GM21515 (cell line): Measurements from ENCODE around the gene MZF1.
A peak's percentile ranks its signal among the peaks of the same experiment; 100 is the strongest.

Source experiments
- ATAC-seq: cut with Tn5 transposase; IDR thresholded peaks from one replicate; pipeline ENCODE4 v1.9.1; 2021; ENCODE audit not compliant: unreplicated experiment

The MZF1 gene

DNA sequence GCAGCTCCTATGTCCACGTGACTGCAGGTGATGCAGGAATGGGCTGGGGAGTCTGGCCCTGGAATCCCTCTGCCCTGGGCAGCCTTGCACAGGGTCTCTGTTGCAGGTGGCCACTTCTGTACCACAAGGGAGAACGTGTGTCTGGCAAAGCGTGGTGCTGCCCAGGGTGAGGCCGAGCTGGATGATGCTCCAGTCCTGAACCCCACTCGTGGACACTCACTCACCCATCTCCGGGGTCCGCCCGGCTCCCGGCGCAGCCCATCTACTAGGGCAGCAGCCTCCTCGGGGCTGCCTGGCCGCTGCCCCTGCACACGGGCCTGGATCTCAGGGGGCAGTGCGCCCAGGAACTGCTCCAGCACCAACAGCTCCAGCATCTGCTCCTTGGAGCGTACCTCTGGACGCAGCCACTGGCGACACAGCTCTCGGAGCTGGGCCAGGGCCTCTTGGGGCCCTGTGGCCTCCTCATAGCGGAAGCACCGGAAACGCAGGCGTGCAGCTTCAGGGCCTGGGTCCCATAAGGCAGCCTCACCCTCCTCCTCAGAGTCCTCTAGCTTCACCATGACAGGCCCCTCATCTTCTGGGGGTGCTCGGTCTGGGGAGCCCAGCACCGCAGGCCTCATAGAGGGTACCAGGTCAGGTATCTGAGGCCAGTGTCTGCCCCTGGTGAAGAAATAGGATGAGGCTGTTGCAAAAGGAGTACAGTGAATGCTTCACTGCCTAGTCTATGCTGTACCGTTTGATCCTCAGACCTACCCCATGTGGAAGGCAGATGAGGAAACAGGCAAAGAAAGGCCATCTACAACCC lies 2.2 kb downstream of the MZF1 start:
- ATAC-seq, result no peak

DNA sequence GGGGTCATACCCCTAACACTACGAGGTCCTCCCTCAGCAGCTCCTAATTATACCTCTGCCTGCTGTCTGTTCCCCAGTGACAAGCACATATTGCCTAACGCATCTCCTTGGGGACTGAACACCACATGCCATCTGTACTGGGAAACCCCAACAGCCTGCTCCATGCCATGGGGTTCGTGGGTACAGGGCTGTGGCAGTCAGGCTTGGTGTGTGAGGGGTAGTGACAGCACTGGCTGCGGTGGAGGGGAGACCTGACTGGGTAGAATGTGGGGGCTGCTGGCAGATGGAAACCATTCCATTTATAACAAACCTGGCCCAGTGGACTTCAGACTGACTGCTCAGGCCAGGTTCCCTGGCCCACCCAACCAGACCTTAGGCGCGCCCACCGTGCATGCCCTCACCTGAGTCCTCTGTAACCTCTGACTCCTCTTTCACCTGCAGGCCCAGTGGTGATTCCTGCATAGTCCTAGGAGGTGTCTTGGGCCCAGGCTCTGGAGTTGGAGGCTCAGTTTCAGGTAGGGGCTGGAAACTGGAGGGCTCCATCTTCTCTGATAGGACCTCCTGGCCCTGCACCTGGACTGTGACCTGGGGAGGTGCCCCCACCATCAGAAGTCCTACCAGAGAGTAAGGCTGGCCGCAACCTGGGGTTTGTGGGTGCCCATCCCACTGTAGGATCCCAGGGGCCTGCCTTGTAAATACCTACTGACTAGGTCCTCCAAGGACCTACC lies 3.0 kb downstream of the MZF1 start:
- no peak for ATAC-seq

DNA sequence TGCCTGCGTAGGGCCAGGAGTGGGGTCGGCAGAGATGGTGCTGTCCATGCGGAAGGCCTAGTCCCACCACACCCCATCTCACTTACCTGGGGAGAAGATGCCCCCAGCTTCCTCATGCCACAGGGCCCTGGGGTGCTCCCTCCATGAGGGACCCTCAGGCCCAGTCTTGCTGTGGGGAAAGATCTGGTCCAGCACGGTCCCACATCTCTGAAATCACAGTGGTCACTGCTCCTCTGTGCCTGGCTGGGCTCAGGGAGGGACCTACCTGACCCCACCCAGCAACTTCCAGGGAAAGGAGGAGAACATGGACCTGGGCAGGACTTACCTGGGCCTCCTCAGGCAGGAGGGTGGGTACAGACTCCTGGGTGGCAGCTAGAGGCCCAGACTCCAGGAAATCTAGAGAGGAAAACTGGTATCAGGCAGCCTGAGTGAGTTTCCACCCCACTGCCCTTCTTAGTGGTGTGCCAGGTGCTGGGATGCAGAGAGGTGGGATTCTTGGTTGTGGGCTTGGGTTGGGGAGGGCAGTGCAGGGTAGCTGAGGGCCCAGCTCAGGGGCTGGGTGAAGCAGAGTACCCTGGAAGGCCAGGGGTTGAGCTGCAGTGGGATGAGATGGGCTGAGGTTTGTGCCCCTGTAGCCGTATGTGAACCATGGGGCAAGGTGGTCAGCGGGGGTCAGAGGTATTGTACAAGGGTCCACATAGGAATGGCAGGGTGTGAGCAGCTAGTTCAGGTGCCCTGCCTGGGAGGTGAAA lies 3.8 kb downstream of the MZF1 start:
- ATAC-seq, result no peak

DNA sequence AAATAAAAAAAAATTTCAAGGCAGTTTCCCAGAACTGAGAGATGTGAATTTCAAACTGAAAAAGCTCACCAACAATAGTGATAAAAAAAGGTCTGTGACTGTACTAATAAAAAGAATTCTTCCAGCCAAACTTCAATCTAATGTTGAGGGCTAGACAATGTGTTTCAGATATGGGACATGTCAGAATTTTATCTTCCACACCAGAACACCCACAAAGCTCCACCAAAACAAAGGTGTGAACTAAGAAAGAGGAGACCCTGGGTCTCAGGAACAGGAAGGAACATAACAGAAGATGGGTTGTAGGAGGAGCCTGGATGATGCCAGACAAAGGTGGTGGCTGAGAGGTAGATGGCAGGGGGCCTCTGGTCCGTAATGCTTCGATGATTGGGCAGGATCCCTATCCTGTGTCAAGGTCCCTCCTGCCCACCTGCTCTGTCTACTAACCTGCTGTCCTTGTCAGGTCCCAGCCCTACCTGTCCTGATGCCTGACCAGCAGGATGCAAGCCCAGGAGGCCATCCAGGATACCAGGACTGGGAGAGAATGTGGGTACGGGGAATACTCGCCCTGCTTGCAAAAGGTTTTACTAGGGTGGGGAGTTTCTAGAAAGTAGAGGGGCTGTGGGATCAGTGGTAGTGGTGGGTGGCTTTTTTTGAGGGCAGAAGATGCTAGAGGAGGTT lies 4.5 kb downstream of the MZF1 start:
- no peak for ATAC-seq

DNA sequence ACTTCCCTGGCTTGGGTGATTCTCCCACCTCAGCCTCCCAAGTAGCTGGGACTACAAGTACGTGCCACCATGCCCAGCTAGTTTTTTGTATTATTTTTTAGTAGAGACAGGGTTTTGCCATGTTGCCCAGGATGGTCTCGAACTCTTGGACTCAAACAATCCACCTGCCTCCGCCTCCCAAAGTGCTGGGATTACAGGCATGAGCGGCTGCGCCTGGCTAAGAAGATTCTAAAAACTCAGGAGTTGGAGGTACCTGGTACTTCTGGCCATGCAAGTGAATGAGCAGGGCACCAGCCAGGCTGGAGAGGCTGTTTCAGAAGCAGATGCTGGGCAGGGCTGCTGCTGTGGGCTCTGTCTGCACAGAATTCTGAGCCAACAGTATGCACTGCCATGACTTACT lies 6.1 kb downstream of the MZF1 start:
- no peak for ATAC-seq

DNA sequence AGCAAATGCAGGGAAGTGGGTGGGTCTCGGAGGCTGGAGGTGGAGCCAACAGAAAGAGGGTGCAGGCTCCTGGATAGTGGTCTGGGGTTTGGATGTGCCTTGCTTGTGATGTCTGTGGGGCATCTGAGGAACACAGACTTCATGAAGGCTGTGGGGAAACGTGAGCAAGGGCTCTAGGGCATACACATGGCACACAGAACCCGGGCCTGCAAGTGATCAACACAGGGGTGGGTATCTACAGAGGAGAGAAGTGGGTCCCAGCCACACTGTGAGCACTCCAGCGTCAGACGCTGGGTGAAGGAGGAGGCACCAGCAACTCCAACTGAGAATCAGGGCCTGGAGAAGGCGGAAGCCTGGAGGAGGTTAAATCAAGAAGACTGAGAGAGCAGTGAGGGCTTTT lies 9.3 kb downstream of the MZF1 start:
- no peak for ATAC-seq

DNA sequence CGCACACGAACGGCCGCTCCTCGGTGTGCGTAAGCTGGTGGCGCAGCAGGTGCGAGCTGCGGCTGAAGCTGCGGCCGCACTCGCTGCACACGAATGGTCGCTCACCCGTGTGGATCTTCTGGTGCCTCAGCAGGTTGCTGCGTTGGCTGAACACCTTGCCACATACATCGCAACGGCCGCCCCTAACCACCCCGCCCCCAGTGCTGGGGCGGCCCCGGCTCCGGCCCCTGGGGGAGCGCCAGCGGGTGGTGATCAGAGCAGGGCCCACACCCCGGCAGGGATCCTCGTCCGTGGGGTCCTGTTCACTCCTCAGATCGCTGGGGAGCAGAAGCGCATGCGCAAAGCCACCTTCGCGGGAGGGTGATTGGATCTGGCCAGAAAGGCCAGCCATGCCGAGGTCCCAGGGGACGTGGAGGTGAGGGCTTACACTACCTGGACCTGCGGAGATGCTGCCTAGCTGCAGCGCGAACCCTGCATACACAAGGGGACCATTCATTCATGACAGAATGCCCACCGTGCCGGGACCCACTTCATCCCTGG lies 10.0 kb downstream of the MZF1 start:
- no peak for ATAC-seq

DNA sequence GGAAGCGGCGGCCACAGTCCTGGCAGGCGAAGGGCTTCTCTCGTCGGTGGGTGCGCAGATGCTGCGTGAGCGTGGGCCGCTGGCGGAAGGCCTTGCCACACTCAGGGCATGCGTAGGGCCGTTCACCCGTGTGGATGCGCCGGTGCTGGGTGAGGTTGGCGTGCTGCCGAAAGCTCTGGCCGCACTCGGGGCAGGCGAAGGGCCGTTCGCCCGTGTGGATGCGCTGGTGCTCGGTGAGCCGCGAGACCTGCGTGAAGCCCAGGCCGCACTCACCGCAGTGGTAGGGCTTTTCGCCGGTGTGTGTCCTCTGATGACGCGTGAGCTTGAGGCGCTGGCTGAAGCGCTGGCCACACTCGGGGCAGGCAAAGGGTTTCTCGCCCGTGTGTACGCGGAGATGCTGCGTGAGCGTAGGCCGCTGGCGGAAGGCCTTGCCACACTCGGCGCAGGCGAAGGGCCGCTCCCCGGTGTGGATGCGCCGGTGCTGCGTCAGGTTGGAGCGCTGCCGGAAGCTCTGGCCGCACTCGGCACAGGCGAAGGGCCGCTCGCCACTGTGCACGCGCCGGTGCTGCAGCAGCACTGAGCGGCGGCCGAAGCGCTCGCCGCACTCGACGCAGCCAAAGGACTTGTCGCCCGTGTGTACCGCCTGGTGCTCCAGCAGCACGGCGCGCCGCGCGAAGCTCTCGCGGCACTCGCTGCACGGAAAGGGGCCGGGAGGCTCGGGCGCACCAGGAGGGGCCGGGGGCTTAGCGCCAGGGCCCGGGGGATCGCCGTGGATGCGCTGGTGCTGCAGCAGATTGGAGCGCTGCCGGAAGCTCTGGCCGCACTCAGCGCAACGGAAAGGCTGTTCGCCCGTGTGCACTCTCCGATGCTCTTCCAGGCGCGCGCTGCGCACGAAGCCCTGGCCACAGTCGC lies 10.8 kb downstream of the MZF1 start:
- no peak for ATAC-seq

DNA sequence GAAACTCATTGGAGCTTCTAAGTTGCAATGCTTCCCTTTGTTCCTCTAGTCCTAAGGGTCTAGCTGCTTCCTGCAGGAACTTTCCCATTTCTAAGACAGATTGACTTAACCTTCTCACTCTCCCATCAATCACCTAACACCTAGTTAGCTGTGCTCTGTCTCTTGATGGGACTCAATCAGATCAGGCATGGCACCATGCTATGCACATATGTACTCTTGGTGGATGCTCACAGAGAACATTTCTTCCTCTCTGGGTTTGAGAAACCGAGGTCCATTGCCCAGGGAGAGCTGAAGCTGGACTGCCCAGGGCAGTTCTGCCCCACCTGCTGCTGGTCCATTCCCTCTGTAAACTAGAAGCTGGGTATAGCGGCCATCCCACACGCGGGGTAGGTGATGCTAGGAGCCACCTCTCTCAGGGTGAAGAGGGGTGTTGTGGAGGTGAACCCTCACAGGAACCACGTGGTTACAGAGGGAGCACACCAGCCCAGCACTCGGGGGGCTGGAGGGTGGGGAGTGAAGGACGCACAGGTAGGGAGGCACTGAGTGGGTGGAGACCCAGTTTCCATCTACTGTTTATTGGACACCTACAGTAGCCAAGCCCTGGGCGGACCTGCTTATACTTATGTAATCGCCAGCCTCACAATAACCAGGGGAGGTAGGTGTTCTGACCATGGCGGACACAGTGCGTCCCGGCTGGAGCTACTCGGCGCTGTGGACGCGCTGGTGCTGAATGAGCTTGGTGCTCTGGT lies 11.6 kb downstream of the MZF1 start:
- no peak for ATAC-seq

DNA sequence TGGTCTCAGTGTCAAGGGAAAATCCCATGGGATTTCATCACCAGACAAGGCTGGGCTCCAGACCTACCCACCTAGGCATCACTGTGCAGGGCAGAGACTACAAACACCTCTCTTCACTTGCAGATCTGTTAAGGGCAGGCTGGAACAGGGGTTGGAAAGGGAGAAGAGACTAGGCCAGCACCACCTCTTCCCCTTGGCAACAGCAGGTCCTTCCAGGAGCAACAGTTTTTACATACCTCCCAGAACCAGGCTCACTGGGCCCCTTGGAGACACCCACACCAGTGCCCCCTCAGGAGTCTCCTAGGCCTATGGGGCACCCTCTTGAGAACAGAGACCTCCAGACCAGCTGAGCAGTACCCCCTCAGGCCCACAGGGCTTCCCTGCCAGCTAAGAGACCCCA lies 12.2 kb downstream of the MZF1 start:
- ATAC-seq, result no peak

DNA sequence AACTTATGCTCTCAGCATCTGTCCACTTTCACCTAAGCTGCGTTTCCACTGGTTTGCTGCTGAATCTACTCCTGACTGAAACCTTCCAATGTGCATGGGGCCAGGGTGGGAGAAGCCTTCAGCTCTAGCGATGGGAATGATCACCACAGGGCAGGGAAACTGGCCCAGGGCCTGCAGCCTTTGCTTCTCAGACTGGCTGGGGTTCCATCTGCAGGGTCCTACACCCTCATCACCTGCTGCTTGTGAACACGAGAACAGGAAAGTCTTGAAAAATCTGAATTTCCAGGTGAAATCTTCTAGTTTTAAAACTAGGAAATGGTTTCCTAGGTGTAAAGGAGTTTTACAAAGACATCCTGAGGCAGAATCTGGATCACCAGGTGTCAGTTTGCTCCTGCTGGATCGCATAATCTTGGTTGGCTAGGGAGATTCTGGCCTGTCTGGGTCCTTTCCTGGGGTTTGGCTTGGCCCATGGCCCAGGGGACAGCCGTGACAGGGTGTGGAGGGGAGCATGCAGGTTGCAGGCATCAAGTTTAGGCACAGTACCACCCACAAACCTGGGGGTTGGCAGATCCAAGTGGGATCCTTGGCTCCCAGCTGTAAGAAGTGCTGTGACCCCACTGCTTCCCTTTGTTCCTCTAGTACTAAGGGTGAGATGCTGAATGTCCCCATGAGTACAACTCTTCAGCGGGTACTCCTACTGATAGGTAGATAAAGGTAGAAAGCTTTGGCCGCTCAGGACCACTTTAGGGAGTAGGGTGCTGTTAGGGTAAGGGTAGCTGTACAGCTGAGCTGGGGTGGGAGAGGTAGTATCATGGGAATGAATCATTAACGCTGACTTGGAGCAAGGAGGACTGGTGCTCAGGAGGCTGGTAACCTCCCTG lies 12.9 kb downstream of the MZF1 start:
- no peak for ATAC-seq

DNA sequence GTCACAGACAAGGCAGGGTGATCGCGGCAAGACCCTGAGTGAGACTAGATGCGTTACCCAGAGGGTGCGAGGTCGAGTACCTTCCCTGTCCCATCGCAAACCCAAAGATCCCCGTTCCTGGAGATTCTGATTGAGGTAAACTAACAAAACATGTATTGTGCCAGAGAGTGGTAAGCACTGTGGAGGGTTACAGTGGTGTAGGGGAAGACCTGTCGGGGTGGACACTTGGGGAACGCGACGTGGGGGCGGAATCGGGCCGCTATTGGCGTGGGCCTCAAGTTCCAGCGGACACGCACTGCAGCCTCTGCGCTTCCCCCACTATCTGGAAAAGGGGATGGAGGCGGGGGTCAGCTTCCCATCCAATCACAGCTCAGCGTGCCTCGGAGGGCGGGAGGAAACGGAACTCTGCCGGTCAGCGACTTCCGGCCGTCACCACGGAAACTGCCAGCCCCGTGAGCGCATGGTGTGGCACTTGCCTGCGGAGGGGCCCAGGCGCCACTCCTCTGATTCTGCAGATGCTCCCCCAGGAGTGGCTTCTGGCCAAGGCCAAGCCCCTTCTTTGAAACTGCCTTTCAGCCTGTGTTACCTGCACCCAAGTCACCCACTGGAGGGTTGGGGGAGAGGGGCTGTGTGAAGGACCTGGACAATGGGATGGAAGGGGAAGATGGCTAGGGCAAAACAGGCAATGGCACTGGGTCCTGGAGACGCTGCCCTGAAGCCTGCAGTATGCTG lies 13.7 kb downstream of the MZF1 start:
- no peak for ATAC-seq

DNA sequence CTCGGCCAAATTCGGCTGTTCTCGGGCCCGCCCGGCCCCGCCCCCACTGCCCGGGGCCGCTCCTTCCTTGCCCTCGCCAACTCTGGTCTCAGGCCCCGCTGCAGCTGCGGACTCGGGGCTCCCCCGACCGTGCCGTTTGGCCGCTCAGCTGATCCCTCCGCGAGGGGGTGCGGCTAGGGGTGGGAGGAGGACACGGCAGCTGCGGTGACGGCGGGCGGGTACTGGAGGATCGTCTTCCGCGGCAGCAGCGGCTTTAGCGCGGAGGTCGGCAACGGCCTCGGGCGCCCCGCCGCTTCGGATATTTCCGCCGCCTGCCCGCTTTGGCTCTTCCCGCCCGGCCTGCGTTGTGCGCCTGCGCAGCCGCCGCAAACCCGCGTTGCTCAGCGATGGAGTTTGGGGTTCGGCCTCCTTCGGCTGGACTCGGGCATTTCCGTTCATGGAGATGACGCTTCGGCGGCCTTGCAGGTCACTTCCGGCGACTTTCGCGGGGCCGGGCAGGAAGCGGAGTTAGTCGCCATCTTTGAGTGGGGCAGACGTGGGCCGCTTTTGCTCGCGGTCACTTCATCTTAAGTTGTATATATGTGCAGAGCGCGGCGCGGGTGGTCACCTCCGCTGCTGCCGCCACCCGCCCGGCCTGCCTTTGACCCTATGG lies 14.4 kb downstream of the MZF1 start:
- ATAC-seq, result peak; percentile 53

DNA sequence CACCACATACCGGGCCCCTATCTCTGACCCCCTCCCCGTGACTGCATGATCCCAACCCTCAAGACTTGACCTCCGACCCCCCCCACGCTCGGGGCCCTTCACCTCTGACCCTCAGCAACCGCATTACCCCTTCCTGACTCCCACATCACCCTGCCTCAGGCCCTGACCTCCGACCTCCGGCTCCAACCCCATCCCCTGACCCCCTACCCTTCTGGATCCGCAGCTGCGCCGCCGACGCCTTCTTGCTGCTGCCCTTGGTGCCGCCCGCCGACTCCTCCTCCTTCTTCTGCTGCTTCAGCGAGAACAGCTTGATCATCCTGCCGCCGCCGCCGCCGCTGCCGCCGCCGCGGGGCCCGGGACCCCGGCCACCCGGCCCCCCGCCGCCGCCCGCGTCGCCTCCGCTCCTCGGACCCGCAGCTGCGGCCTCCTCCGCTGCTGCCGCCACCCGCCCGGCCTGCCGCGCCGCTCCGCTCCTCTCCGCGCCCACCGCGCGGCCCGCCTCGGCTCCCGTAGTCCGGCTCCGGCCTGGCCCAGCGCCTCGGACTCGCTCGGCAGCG lies 15.0 kb downstream of the MZF1 start, which contains the start of gene UBE2M:
UBE2M (minus strand) TSS at position 546 of the 557 bp plus-strand sequence; CDS start at position 316, 230 bp downstream.
- peak; percentile 0 for ATAC-seq

DNA sequence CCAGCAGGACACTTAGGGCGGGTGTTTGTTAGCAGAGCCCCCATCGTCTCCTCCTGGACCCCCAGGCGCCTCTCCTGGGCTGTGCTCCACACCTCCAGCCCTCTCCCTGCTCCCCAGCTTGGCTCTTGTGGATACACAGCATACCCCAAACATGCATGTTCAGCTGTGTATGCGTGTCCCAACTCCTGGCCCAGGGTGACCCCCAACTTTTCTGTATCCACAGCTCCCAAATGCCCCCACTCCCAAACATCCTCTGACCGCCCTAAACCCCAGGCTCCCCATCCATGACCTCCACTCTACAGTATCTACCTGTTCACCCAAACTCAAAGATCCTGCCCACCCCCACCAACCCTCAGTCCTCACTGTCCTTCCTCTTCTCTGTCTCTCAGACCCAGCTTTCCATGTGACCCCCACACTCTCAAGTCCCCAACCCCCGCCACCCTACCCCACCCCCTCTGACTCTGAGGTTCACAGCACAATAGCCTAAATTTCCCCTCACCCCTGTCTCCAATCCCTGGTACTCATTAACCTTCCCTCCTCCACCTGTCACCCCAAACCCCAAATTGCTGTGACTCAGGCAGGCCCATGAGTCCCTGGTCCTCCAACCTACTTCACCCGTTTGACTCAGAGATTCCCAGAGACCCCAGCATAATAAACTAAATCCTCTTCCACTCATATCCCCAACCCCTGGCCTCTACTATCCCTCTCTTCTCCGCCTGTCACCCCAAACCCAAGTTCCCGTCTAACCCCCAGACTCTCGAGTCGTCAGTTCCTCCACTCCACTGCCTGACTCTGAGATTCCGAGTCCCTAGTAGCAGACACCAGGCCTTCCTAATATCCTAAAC lies 15.7 kb downstream of the MZF1 start:
- no peak for ATAC-seq
